OCI-LY1 (cell line): ENCODE data around the gene SMYD3.

Experiments used
- H2AFZ ChIP-seq: fragments of 200-600 bp; sonication (generic), shearing (Covaris generic); 2 replicates; pipeline ENCODE4 v1.6.0; 2014; ENCODE audit warnings: antibody characterized with exemption, mild to moderate bottlenecking, low read length
- H3F3A ChIP-seq: fragments of 200-600 bp; sonication (generic), shearing (Covaris generic); 2 replicates; pipeline ENCODE4 v1.6.0; 2014; ENCODE audit warnings: mild to moderate bottlenecking, antibody characterized with exemption, low read length, moderate library complexity; ENCODE audit not compliant: insufficient read depth
- H3K27ac ChIP-seq: fragments of 200-600 bp; sonication (generic); 2 replicates; pipeline ENCODE4 v1.5.1; 2014; ENCODE audit warnings: low read length, mixed run types, mild to moderate bottlenecking, low read depth; ENCODE audit not compliant: poor library complexity, severe bottlenecking
- H3K27me3 ChIP-seq: fragments of 200-600 bp; sonication (generic); 2 replicates; pipeline ENCODE4 v1.6.0; 2014; ENCODE audit warnings: antibody characterized with exemption, mild to moderate bottlenecking, low read length, moderate library complexity; ENCODE audit not compliant: insufficient read depth
- H3K36me3 ChIP-seq: fragments of 200-600 bp; sonication (generic); 2 replicates; pipeline ENCODE4 v1.6.1; 2014; ENCODE audit warnings: mild to moderate bottlenecking, antibody characterized with exemption, low read length, moderate library complexity, mixed read lengths; ENCODE audit not compliant: insufficient read depth
- H3K4me1 ChIP-seq: fragments of 200-600 bp; sonication (generic); 2 replicates; pipeline ENCODE4 v1.5.1; 2014; ENCODE audit warnings: mild to moderate bottlenecking, low read length, moderate library complexity; ENCODE audit not compliant: insufficient read depth, severe bottlenecking
- H3K4me2 ChIP-seq: fragments of 200-600 bp; sonication (generic), shearing (Covaris generic); 2 replicates; pipeline ENCODE4 v1.6.1; 2014; ENCODE audit warnings: low read length
- H3K4me3 ChIP-seq: fragments of 200-600 bp; sonication (generic); 2 replicates; pipeline ENCODE4 v1.5.1; 2014; ENCODE audit warnings: low read length, low read depth, mild to moderate bottlenecking, mixed read lengths; ENCODE audit not compliant: poor library complexity, severe bottlenecking
- H3K79me2 ChIP-seq: fragments of 200-600 bp; shearing (Covaris generic); 2 replicates; pipeline ENCODE4 v1.6.1; 2016; ENCODE audit warnings: mixed run types, low read length, mixed read lengths; ENCODE audit not compliant: insufficient read depth
- H3K9ac ChIP-seq: fragments of 200-600 bp; sonication (generic), shearing (Covaris generic); 2 replicates; pipeline ENCODE4 v1.6.1; 2014; ENCODE audit warnings: mild to moderate bottlenecking, low read length, mixed read lengths
- H3K9me2 ChIP-seq: fragments of 200-600 bp; sonication (generic), shearing (Covaris generic); 2 replicates; pipeline ENCODE4 v1.6.1; 2014; ENCODE audit warnings: low read depth, mild to moderate bottlenecking, low read length, mixed read lengths
- H3K9me3 ChIP-seq: fragments of 200-600 bp; shearing (Covaris generic); 2 replicates; pipeline ENCODE4 v1.6.1; 2014; ENCODE audit warnings: low read length, mixed read lengths
- H4K20me1 ChIP-seq: fragments of 200-600 bp; sonication (generic), shearing (Covaris generic); 2 replicates; pipeline ENCODE4 v1.6.0; 2016; ENCODE audit warnings: mild to moderate bottlenecking, low read length; ENCODE audit not compliant: insufficient read depth
- CTCF ChIP-seq: fragments of 200-600 bp; sonication (generic), shearing (Covaris generic); IDR thresholded peaks from 2 replicates; pipeline ENCODE4 v1.5.1; 2017; ENCODE audit warnings: mild to moderate bottlenecking, antibody characterized with exemption, low read length, moderate library complexity, mixed read lengths
- EZH2 ChIP-seq: fragments of 200-600 bp; sonication (generic), shearing (Covaris generic); IDR thresholded peaks from 2 replicates; pipeline ENCODE4 v1.8.0; 2017; ENCODE audit warnings: borderline replicate concordance, mixed run types, mild to moderate bottlenecking, antibody characterized with exemption, low read length, moderate library complexity, mixed read lengths

The SMYD3 gene

DNA sequence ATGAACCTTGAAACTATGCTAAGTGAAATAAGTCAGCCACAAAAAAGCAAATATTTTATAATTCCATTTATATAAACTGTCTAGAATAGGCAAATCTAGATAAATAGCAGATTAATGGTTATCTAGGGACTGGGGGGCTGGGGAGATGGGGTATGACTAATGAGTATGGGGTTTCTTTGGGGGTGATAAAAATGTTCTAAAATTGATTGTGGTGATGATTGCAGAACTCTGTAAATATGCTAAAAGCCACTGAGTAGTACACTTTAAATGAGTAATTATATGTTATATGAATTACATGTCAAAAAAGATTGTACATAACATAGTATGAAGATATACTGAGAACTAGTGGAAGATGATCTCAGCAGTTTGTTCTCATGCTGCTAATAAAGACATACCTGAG, 677.3 kb downstream of the SMYD3 start:
- Histone ChIP-seq H3F3A (no peaks in the 10 kb centered on the region), H3K4me3 (no peak overlapping the region), H3K36me3 (no peaks in the 10 kb centered on the region), H3K9me2 (no peaks in the 10 kb centered on the region), H3K79me2 (no peaks in the 10 kb centered on the region), H3K27me3 (no peaks in the 10 kb centered on the region), H3K27ac (no peak overlapping the region), H3K4me2 (no peak overlapping the region), H4K20me1 (no peaks in the 10 kb centered on the region), H2AFZ (no peak overlapping the region), H3K4me1 (peaks cover 5% of the 10 kb centered on the region), H3K9ac (no peak overlapping the region), H3K9me3 (no peaks in the 10 kb centered on the region)
- TF ChIP-seq EZH2 (no peak), CTCF (no peak)

GRCh38 chr1:245829194-245829593, 677.9 kb downstream of the SMYD3 start:
- Histone ChIP-seq H3K9me3 (no peaks in the 10 kb centered on the region), H3K27me3 (no peaks in the 10 kb centered on the region), H3F3A (no peaks in the 10 kb centered on the region), H3K9me2 (no peaks in the 10 kb centered on the region), H3K4me2 (no peak overlapping the region), H2AFZ (no peak overlapping the region), H3K4me3 (no peak overlapping the region), H3K4me1 (peaks cover 5% of the 10 kb centered on the region), H4K20me1 (no peaks in the 10 kb centered on the region), H3K27ac (no peak overlapping the region), H3K9ac (no peak overlapping the region), H3K79me2 (no peaks in the 10 kb centered on the region), H3K36me3 (no peaks in the 10 kb centered on the region)
- TF ChIP-seq EZH2 (no peak), CTCF (no peak)

DNA sequence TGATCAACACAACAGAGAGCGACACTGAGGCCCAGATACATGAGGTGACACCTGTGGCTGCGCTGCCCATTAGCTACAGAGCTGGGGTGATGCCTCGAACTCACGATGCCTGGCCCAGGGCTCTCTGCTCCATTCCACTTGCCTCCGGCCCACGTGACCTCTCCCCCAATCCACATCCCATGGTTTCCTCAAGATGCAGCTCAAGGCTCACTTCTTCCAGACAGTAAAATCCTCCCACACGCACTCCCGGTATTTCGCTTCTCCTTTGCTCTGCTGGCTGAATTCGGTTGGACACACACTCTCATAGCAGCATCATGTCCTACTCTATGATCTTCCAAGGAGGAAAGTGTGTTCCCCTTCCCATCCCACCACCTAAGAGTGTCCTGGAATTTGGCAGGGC, 679.8 kb downstream of the SMYD3 start:
- TF ChIP-seq EZH2 (no peak), CTCF (no peak)
- H3K4me2 ChIP-seq, result no peak overlapping the region
- no peak overlapping the region for H2AFZ ChIP-seq
- no peaks in the 10 kb centered on the region for H3K9me3 ChIP-seq
- H3K9me2 ChIP-seq, result no peaks in the 10 kb centered on the region
- H4K20me1 ChIP-seq, result no peaks in the 10 kb centered on the region
- no peak overlapping the region for H3K27ac ChIP-seq
- H3K4me1 ChIP-seq, result peaks cover 5% of the 10 kb centered on the region
- H3K36me3 ChIP-seq, result no peaks in the 10 kb centered on the region
- no peaks in the 10 kb centered on the region for H3K79me2 ChIP-seq
- H3F3A ChIP-seq, result no peaks in the 10 kb centered on the region
- no peak overlapping the region for H3K4me3 ChIP-seq
- H3K27me3 ChIP-seq, result no peaks in the 10 kb centered on the region
- H3K9ac ChIP-seq, result no peak overlapping the region
